Mucosa of descending colon (tissue), 3 donors: ENCODE data around the gene AFP. TPM values are rescaled to one million over a fixed set of nuclear protein-coding genes. Genes with fewer than 3 reads are reported as not detected.

Source experiments
- ATAC-seq: fragments of 200-7000 bp; cut with Tn5 transposase; one replicate; pipeline ENCODE4 v1.9.1; 2020; ENCODE audit warnings: mild to moderate bottlenecking, moderate library complexity
- DNase-seq, 3 donors: peaks; one replicate each; pipeline ENCODE4 v3.0.0-alpha.2; 2020
- H3K36me3 ChIP-seq: fragments of 200-600 bp; one replicate; pipeline ENCODE4 v1.8.0; 2021; ENCODE audit warnings: low read depth, mild to moderate bottlenecking
- H3K4me1 ChIP-seq: fragments of 200-600 bp; one replicate; pipeline ENCODE4 v1.8.0; 2021; ENCODE audit warnings: low read depth, mild to moderate bottlenecking
- H3K4me3 ChIP-seq: fragments of 200-600 bp; one replicate; pipeline ENCODE4 v1.8.0; 2021; ENCODE audit warnings: mild to moderate bottlenecking
- H3K9me3 ChIP-seq: fragments of 200-600 bp; one replicate; pipeline ENCODE4 v1.8.0; 2021; ENCODE audit warnings: mild to moderate bottlenecking
- CTCF ChIP-seq: fragments of 200-600 bp; IDR thresholded peaks from one replicate; pipeline ENCODE4 v1.8.0; 2022; ENCODE audit warnings: antibody characterized with exemption, mild to moderate bottlenecking
- intact Hi-C, 2 donors: fragments of 100-400 bp; cut with DNase I in 1 of 2; cut with micrococcal nuclease in 1 of 2; formaldehyde crosslinking; loops; one replicate each; pipeline versions ENCODE4 v1.11.0 to v1.11.1; 2022; cut with DNase I, micrococcal nuclease
- total RNA-seq, 3 donors: library from RNA; stranded (reverse); fragmentation: NEBNext Ultra II Directional in 2 of 3; extraction: Animal tissue kit (Norgen Biotek cat#: 25700) in 2 of 3; gene quantifications; one replicate each; pipeline versions ENCODE4 v1.2.1 to v1.2.4, GENCODE V29; 2021 to 2023
- donor health status: DM: no; HTN: no; CAD: no; lungs with moderate emphysema.
- donor health status: DM: no; HTN: no; CAD: no.
- donor health status: DM: no; HTN: yes; CAD: no.

Gene AFP
- total RNA-seq, 3 donors from 2014 or later = not detected

- intact Hi-C loops = no loop called here
- H3K4me3 ChIP-seq = no peak overlapping the region
- ATAC-seq (no peak), DNase-seq (no peak)
- H3K36me3 ChIP-seq = no peaks in the 10 kb centered on the region
- TF ChIP-seq CTCF = no peak
- no peaks in the 10 kb centered on the region for H3K9me3 ChIP-seq
- no peaks in the 10 kb centered on the region for H3K4me1 ChIP-seq
These were observed 15.4 kb downstream of the AFP start for GRCh38 chr4:73451404-73451803.

- H3K4me3 ChIP-seq = no peak overlapping the region
- H3K9me3 ChIP-seq = no peaks in the 10 kb centered on the region
- intact Hi-C loops = no loop called here
- no peaks in the 10 kb centered on the region for H3K36me3 ChIP-seq
- no peak for DNase-seq
- TF ChIP-seq CTCF = no peak
- no peaks in the 10 kb centered on the region for H3K4me1 ChIP-seq
- no peak for ATAC-seq
These were observed 16.1 kb downstream of the AFP start for GRCh38 chr4:73451981-73452747.

- H3K36me3 ChIP-seq = no peaks in the 10 kb centered on the region
- no peaks in the 10 kb centered on the region for H3K9me3 ChIP-seq
- intact Hi-C loops = no loop called here
- DNase-seq = peak in 2 of 3 donors; percentile 31 to 67
- H3K4me3 ChIP-seq = no peak overlapping the region
- peak; percentile 99 for ATAC-seq
- H3K4me1 ChIP-seq = no peaks in the 10 kb centered on the region
- no peak for TF ChIP-seq CTCF
These were observed 17.1 kb downstream of the AFP start for GRCh38 chr4:73452953-73453700.

GRCh38 chr4:73453701-73454005 lies 17.6 kb downstream of the AFP start:
- ATAC-seq (no peak), DNase-seq (no peak)
- intact Hi-C loops = no loop called here
- H3K9me3 ChIP-seq = no peaks in the 10 kb centered on the region
- H3K36me3 ChIP-seq = no peaks in the 10 kb centered on the region
- H3K4me3 ChIP-seq = no peak overlapping the region
- H3K4me1 ChIP-seq = no peaks in the 10 kb centered on the region
- no peak for TF ChIP-seq CTCF

- no peak for TF ChIP-seq CTCF
- Histone ChIP-seq H3K36me3 (no peaks in the 10 kb centered on the region), H3K4me3 (no peak overlapping the region), H3K9me3 (no peaks in the 10 kb centered on the region), H3K4me1 (no peaks in the 10 kb centered on the region)
- ATAC-seq = no peak
- DNase-seq = no peak
- intact Hi-C loops = no loop called here
These were observed 18.9 kb downstream of the AFP start for GRCh38 chr4:73454920-73455319.
